Measurements from ENCODE around the gene TSC22D4. TPM values are rescaled to one million over a fixed set of nuclear protein-coding genes. Genes with fewer than 3 reads are reported as not detected.

The TSC22D4 gene
- total and polyA plus RNA-seq, 2 experiments from 2014 or later: 14.6 to 24.9 TPM

- Histone ChIP-seq H3K36me3 (ENCODE audit: insufficient read depth) (no peaks in the 10 kb centered on the region), H3K9me2 (ENCODE audit: insufficient read depth) (no peaks in the 10 kb centered on the region), H3K79me2 (replicated peaks; ENCODE audit: insufficient read depth) (no peaks in the 10 kb centered on the region), H3F3A (replicated peaks; ENCODE audit: low read depth) (peaks cover 2% of the 10 kb centered on the region; the same call in 1 of the 2 replicates), H3K4me3 (peak overlapping the region; percentile 89), H3K4me2 (peak overlapping the region; percentile 91), H3K27me3 (ENCODE audit: insufficient read depth) (no peaks in the 10 kb centered on the region), H3K4me1 (ENCODE audit: insufficient read depth) (peaks cover 23% of the 10 kb centered on the region; the same call in 1 of the 2 replicates), H2AFZ (peak overlapping the region; percentile 97), H3K27ac (ENCODE audit: low read depth) (no peak overlapping the region), H4K20me1 (replicated peaks; ENCODE audit: insufficient read depth) (no peaks in the 10 kb centered on the region)
- H3K4me3 Mint-ChIP-seq: peak overlapping the region; percentile 83
- ATAC-seq: peak; percentile 61
- no peaks in the 10 kb centered on the region; the same call in 2 of the 3 replicates for H3K36me3 Mint-ChIP-seq (ENCODE audit: low read depth)
- H3K9me3 Mint-ChIP-seq: no peaks in the 10 kb centered on the region; the same call in 1 of the 3 replicates
- H3K27me3 Mint-ChIP-seq (ENCODE audit: insufficient read depth, low read depth, poor library complexity): peaks cover 20% of the 10 kb centered on the region
- H3K4me1 Mint-ChIP-seq: peaks cover 31% of the 10 kb centered on the region
- no peak overlapping the region for H3K27ac Mint-ChIP-seq
- peak; percentile 85 for DNase-seq (ENCODE audit: low spot score)
- TF ChIP-seq CREB1 (CRISPR knock-in tag; IDR thresholded peaks at IDR 0.05; ENCODE audit: low read depth) (peak; percentile 81), CTCF (conservative IDR thresholded peaks at IDR 0.05; ENCODE audit: low read depth in 2 of 2) (peak; percentile 45 to 63), EZH2 (IDR thresholded peaks at IDR 0.05; ENCODE audit: low read depth, unreplicated experiment) (no peak), REST (IDR thresholded peaks at IDR 0.05; ENCODE audit: unreplicated experiment) (no peak), JUNB (IDR thresholded peaks at IDR 0.05; ENCODE audit: unreplicated experiment) (no peak), ZNF331 (CRISPR knock-in tag; IDR thresholded peaks at IDR 0.05; ENCODE audit: low read depth) (no peak), POLR2AphosphoS5 (IDR thresholded peaks at IDR 0.05; ENCODE audit: low read depth) (no peak), EZH2phosphoT487 (IDR thresholded peaks at IDR 0.05; ENCODE audit: unreplicated experiment) (no peak), STAT1 (IDR thresholded peaks at IDR 0.05; ENCODE audit: unreplicated experiment) (no peak)
These were observed 4.2 kb upstream of the TSC22D4 start for GRCh38 chr7:100483090-100483721.

- Histone ChIP-seq H2AFZ (peak overlapping the region; percentile 97), H3K9me2 (ENCODE audit: insufficient read depth) (no peaks in the 10 kb centered on the region), H3K27me3 (ENCODE audit: insufficient read depth) (no peaks in the 10 kb centered on the region), H3K27ac (ENCODE audit: low read depth) (no peak overlapping the region), H4K20me1 (replicated peaks; ENCODE audit: insufficient read depth) (no peaks in the 10 kb centered on the region), H3K4me3 (peak overlapping the region; percentile 89), H3K4me2 (peak overlapping the region; percentile 91), H3F3A (replicated peaks; ENCODE audit: low read depth) (peaks cover 2% of the 10 kb centered on the region; the same call in 1 of the 2 replicates), H3K4me1 (ENCODE audit: insufficient read depth) (peaks cover 23% of the 10 kb centered on the region; the same call in 1 of the 2 replicates), H3K36me3 (ENCODE audit: insufficient read depth) (no peaks in the 10 kb centered on the region), H3K79me2 (replicated peaks; ENCODE audit: insufficient read depth) (no peaks in the 10 kb centered on the region)
- ATAC-seq: no peak
- H3K27me3 Mint-ChIP-seq (ENCODE audit: insufficient read depth, low read depth, poor library complexity): peaks cover 23% of the 10 kb centered on the region
- H3K9me3 Mint-ChIP-seq: no peaks in the 10 kb centered on the region; the same call in 1 of the 3 replicates
- no peaks in the 10 kb centered on the region; the same call in 2 of the 3 replicates for H3K36me3 Mint-ChIP-seq (ENCODE audit: low read depth)
- DNase-seq (ENCODE audit: low spot score): no peak
- peak overlapping the region; percentile 83 for H3K4me3 Mint-ChIP-seq
- no peak overlapping the region for H3K27ac Mint-ChIP-seq
- peaks cover 31% of the 10 kb centered on the region for H3K4me1 Mint-ChIP-seq
- TF ChIP-seq ETS1 (IDR thresholded peaks at IDR 0.05) (no peak), EZH2phosphoT487 (IDR thresholded peaks at IDR 0.05; ENCODE audit: unreplicated experiment) (no peak), NANOG (IDR thresholded peaks at IDR 0.05; ENCODE audit: borderline replicate concordance) (no peak), POLR2AphosphoS5 (IDR thresholded peaks at IDR 0.05; ENCODE audit: low read depth) (no peak), EZH2 (IDR thresholded peaks at IDR 0.05; ENCODE audit: low read depth, unreplicated experiment) (no peak), ZNF114 (CRISPR knock-in tag; IDR thresholded peaks at IDR 0.05) (no peak), ZNF331 (CRISPR knock-in tag; IDR thresholded peaks at IDR 0.05; ENCODE audit: low read depth) (no peak), STAT1 (IDR thresholded peaks at IDR 0.05; ENCODE audit: unreplicated experiment) (no peak), REST (IDR thresholded peaks at IDR 0.05; ENCODE audit: unreplicated experiment) (no peak), JUNB (IDR thresholded peaks at IDR 0.05; ENCODE audit: unreplicated experiment) (no peak), CREB1 (CRISPR knock-in tag; IDR thresholded peaks at IDR 0.05; ENCODE audit: low read depth) (no peak)
These were observed 3.7 kb upstream of the TSC22D4 start for GRCh38 chr7:100482728-100483089.
